Liver (tissue), 2 donors: ENCODE results near the gene GAB2.

ENCODE experiments used
- CTCF ChIP-seq: fragments of 150-350 bp; IDR thresholded peaks from 2 replicates; pipeline ENCODE4 v1.5.1; 2017; ENCODE audit warnings: improper control_type of control experiment, low read depth, low read length; ENCODE audit not compliant: missing input control
- MAX ChIP-seq: IDR thresholded peaks from 2 replicates; pipeline ENCODE4 v1.6.1; 2016; ENCODE audit warnings: antibody characterized with exemption
- ZBTB33 ChIP-seq: IDR thresholded peaks from 2 replicates; pipeline ENCODE4 v1.6.1; 2016; ENCODE audit warnings: antibody characterized with exemption
- donor health status: healthy.

- no peak for TF ChIP-seq CTCF
- TF ChIP-seq MAX: no peak
- no peak for TF ChIP-seq ZBTB33
Observed at GRCh38 chr11:78403781-78404180, 13.8 kb downstream of the GAB2 start.
